ENCODE measurements around the gene SCN3A. TPM values are rescaled to one million over a fixed set of nuclear protein-coding genes. Genes with fewer than 3 reads are reported as not detected.

Gene SCN3A
- total and polyA plus RNA-seq, 10 donors: 1.2 to 13.9 (median 4.0) TPM

DNA sequence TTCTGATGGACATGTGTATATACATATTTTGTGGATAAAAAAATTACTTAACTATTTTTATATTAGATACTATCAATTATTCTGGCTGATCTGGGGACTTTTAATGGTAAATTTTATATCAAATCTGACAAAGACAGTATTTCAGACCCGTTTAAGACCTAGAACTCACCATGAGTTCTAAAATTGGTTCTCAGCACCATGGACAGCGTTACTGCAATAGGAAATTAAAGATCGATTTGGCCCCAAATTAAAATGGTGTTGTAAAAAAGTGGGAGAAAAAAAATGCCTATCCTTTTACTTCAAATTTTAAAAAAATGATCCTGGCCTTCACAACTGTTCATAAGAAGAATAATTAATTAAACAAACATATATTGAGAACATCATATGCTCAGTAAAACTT is 34.4 kb upstream of the SCN3A start:
- Histone ChIP-seq H3K4me1 (no peaks in the 10 kb centered on the region), H3K27me3 (replicated peaks in 1 of 7) (no peaks in the 10 kb centered on the region), H3K4me3 (no peak overlapping the region), H3K27ac (no peak overlapping the region), H3K36me3 (no peaks in the 10 kb centered on the region), H3K9me3 (no peaks in the 10 kb centered on the region)
- DNase-seq: no peak
- TF ChIP-seq POLR2A (IDR thresholded peaks at IDR 0.05): no peak
- TF ChIP-seq POLR2AphosphoS5 (IDR thresholded peaks at IDR 0.05): no peak
- TF ChIP-seq, protein P1, sequence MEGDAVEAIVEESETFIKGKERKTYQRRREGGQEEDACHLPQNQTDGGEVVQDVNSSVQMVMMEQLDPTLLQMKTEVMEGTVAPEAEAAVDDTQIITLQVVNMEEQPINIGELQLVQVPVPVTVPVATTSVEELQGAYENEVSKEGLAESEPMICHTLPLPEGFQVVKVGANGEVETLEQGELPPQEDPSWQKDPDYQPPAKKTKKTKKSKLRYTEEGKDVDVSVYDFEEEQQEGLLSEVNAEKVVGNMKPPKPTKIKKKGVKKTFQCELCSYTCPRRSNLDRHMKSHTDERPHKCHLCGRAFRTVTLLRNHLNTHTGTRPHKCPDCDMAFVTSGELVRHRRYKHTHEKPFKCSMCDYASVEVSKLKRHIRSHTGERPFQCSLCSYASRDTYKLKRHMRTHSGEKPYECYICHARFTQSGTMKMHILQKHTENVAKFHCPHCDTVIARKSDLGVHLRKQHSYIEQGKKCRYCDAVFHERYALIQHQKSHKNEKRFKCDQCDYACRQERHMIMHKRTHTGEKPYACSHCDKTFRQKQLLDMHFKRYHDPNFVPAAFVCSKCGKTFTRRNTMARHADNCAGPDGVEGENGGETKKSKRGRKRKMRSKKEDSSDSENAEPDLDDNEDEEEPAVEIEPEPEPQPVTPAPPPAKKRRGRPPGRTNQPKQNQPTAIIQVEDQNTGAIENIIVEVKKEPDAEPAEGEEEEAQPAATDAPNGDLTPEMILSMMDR (IDR thresholded peaks at IDR 0.05 in 8 of 11, conservative IDR thresholded peaks at IDR 0.05 in 3 of 11): no peak
- intact Hi-C loops (cut with DNase I; ENCODE audit: low total_unique reads): no loop called here
- WGBS, 5 donors: 7 to 12% (median 8%) methylated on average over 3 of the region's 3 CpGs

DNA sequence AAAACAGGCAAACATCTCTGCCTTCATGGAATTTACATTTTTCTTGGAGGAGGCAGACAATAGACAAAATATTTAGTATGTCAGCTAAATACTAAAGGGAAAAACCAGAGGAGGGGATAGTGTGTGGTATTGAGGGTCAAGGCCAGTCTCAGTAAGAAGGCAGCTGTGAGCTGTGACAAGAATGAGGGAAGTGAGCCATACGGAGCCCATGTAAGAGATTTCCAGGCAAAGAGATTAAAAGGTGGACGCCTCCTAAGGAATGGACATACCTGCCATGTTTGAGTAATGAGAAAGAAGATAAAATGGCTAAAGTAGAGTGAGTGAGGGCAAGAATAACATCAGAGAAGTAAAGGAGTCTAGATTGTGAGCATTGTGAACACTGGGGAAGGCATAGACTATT is 33.2 kb upstream of the SCN3A start:
- no peaks in the 10 kb centered on the region for H3K27me3 ChIP-seq (replicated peaks in 1 of 7)
- no peaks in the 10 kb centered on the region for H3K36me3 ChIP-seq
- TF ChIP-seq POLR2A (IDR thresholded peaks at IDR 0.05): no peak
- TF ChIP-seq POLR2AphosphoS5 (IDR thresholded peaks at IDR 0.05): no peak
- TF ChIP-seq, protein P1 (IDR thresholded peaks at IDR 0.05 in 8 of 11, conservative IDR thresholded peaks at IDR 0.05 in 3 of 11): no peak
- WGBS, 5 donors: 46 to 63% (median 50%) methylated on average over 2 of the region's 2 CpGs
- H3K4me1 ChIP-seq: no peaks in the 10 kb centered on the region
- intact Hi-C loops (cut with DNase I; ENCODE audit: low total_unique reads): no loop called here
- H3K27ac ChIP-seq: no peak overlapping the region
- no peaks in the 10 kb centered on the region for H3K9me3 ChIP-seq
- no peak for DNase-seq
- no peak overlapping the region for H3K4me3 ChIP-seq

- DNase-seq: no peak
- Histone ChIP-seq H3K27me3 (replicated peaks in 1 of 7) (no peaks in the 10 kb centered on the region), H3K4me1 (no peaks in the 10 kb centered on the region), H3K36me3 (no peaks in the 10 kb centered on the region), H3K27ac (no peak overlapping the region), H3K4me3 (no peak overlapping the region), H3K9me3 (no peaks in the 10 kb centered on the region)
- intact Hi-C loops (cut with DNase I; ENCODE audit: low total_unique reads): no loop called here
- TF ChIP-seq POLR2A (IDR thresholded peaks at IDR 0.05): no peak
- TF ChIP-seq, protein P1 (IDR thresholded peaks at IDR 0.05 in 8 of 11, conservative IDR thresholded peaks at IDR 0.05 in 3 of 11): no peak
- TF ChIP-seq POLR2AphosphoS5 (IDR thresholded peaks at IDR 0.05): no peak
- WGBS, 5 donors: 72 to 85% (median 76%) methylated on average over 1 of the region's 1 CpG
Observed at GRCh38 chr2:165227571-165227970, 23.7 kb upstream of the SCN3A start.

DNA sequence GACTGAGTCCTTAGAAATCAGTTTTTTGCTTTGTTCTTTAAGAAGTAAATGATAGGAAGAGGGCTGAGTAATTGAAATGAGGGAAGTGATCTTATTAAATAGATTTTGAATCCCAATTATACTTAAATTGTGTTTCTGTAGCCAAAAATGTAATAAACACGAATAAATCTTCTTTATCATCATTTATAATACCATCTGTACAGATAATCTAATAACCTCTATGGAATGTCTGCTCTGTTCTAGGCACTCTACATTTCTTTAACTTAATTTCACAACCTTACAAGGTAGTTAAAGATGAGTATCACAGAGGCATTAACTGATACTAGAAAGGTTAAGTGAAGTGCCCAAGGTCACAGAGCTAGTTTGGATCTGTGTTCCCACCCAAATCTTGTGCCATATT is 21.1 kb upstream of the SCN3A start:
- 38 to 64% (median 48%) methylated on average over 1 of the region's 1 CpG for whole genome bisulfite sequencing, 5 donors
- Histone ChIP-seq H3K4me1 (no peaks in the 10 kb centered on the region), H3K9me3 (no peaks in the 10 kb centered on the region), H3K36me3 (no peaks in the 10 kb centered on the region), H3K27ac (no peak overlapping the region), H3K27me3 (replicated peaks in 1 of 7) (no peaks in the 10 kb centered on the region), H3K4me3 (no peak overlapping the region)
- no peak for DNase-seq
- TF ChIP-seq POLR2AphosphoS5 (IDR thresholded peaks at IDR 0.05) (no peak), POLR2A (IDR thresholded peaks at IDR 0.05) (no peak)
- TF ChIP-seq, protein P1 (IDR thresholded peaks at IDR 0.05 in 8 of 11, conservative IDR thresholded peaks at IDR 0.05 in 3 of 11): no peak
- intact Hi-C loops (cut with DNase I; ENCODE audit: low total_unique reads): no loop called here

All from spleen (tissue), 11 donors.